ENCODE data around the gene OR2S2. TPM values are rescaled to one million over a fixed set of nuclear protein-coding genes. Genes with fewer than 3 reads are reported as not detected.

Gene OR2S2
- total RNA-seq, 2 donors from 2014 or later, result not detected

DNA sequence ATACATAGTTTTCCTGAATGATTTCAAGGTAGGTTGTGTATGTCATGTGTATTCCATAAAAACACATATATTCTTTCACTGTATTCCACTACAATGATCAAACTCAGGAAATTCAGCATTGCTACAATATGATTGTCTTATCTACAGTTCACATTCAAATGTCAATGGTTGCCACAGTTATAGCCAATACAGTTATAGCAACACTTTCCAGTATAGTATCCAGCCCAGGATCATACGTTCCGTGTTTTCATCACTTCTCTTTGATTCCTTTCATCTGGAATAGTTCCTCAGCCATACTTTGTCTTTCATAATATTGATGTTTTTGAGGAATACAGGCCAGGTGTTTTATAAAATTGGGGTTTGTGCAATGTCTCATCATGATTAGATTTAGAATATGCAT lies 9.5 kb downstream of the OR2S2 start:
- no peak overlapping the region for H3K27ac Mint-ChIP-seq
- no peak overlapping the region for H3K4me3 ChIP-seq (ENCODE audit: low read length)
- no peak overlapping the region for H3K9ac ChIP-seq (ENCODE audit: extremely low read depth, low read length, poor library complexity, severe bottlenecking)
- peaks cover 43% of the 10 kb centered on the region for H3K27me3 Mint-ChIP-seq (ENCODE audit: insufficient read depth)
- peaks cover 9% of the 10 kb centered on the region for H3K9me3 Mint-ChIP-seq
- H3K4me1 ChIP-seq (ENCODE audit: control insufficient read depth, insufficient read depth, low read length), result no peaks in the 10 kb centered on the region
- 93% methylated on average over 2 of the region's 2 CpGs; no CpG with 5 or more reads in 1 of the 2 experiments for WGBS, 2 experiments (ENCODE audit: insufficient coverage in 1 of 2, insufficient read length in 1 of 2)
- TF ChIP-seq, protein P1, sequence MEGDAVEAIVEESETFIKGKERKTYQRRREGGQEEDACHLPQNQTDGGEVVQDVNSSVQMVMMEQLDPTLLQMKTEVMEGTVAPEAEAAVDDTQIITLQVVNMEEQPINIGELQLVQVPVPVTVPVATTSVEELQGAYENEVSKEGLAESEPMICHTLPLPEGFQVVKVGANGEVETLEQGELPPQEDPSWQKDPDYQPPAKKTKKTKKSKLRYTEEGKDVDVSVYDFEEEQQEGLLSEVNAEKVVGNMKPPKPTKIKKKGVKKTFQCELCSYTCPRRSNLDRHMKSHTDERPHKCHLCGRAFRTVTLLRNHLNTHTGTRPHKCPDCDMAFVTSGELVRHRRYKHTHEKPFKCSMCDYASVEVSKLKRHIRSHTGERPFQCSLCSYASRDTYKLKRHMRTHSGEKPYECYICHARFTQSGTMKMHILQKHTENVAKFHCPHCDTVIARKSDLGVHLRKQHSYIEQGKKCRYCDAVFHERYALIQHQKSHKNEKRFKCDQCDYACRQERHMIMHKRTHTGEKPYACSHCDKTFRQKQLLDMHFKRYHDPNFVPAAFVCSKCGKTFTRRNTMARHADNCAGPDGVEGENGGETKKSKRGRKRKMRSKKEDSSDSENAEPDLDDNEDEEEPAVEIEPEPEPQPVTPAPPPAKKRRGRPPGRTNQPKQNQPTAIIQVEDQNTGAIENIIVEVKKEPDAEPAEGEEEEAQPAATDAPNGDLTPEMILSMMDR (conservative IDR thresholded peaks at IDR 0.05), result no peak
- H3K4me1 Mint-ChIP-seq, result peaks cover 7% of the 10 kb centered on the region
- no peak overlapping the region for H3K4me3 Mint-ChIP-seq
- no peak overlapping the region for H3K27ac ChIP-seq (ENCODE audit: low read depth, low read length)
- H3K9me3 ChIP-seq (ENCODE audit: control insufficient read depth, low read length), result peaks cover 5% of the 10 kb centered on the region
- no peaks in the 10 kb centered on the region for H3K36me3 Mint-ChIP-seq (ENCODE audit: low read depth)
- no peaks in the 10 kb centered on the region for H3K36me3 ChIP-seq (ENCODE audit: control insufficient read depth, insufficient read depth, low read length)
- H3K27me3 ChIP-seq (ENCODE audit: control insufficient read depth, insufficient read depth, low read length, poor library complexity, severe bottlenecking), result peaks cover 24% of the 10 kb centered on the region
- no peak for DNase-seq

DNA sequence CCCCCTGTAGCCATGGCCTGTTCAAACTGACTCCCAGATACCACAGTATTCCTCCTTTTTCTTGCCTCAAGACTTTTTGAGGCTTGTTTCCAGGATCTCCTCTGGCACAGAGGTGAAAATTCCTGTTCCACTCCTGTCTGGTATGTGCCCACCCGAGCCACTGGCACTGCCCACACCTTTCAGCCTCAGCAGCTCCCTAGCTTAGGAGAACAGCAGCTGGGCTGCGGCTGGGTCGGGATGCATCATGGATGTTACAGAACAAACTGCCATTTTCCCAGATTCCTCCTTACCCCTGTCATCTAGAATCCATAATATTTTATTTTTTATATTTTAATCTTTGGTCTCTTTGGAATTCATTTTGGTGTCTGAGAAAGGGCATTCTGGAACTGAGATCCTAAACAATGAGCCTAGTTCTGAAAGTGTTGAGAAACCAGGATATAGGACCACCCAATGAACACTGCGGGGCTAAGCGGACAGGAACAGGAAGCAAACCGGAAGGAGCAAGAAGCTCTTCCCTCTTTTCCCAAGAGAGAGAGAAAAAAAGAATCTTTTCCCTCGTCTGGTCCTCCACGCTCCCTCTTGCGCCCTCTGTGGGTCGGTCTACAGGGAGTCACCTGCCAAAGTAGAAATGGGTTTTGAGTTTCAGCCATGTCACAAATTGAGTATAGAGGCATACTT lies 12.5 kb downstream of the OR2S2 start:
- Mint-ChIP-seq H3K27ac (no peak overlapping the region), H3K9me3 (peaks cover 9% of the 10 kb centered on the region), H3K36me3 (ENCODE audit: low read depth) (no peaks in the 10 kb centered on the region), H3K4me1 (peaks cover 7% of the 10 kb centered on the region), H3K4me3 (peak overlapping the region; percentile 37), H3K27me3 (ENCODE audit: insufficient read depth) (peaks cover 62% of the 10 kb centered on the region)
- Histone ChIP-seq H3K4me1 (ENCODE audit: control insufficient read depth, insufficient read depth, low read length) (peaks cover 1% of the 10 kb centered on the region), H3K4me3 (ENCODE audit: low read length) (peak overlapping the region; percentile 51), H3K36me3 (ENCODE audit: control insufficient read depth, insufficient read depth, low read length) (no peaks in the 10 kb centered on the region), H3K9ac (ENCODE audit: extremely low read depth, low read length, poor library complexity, severe bottlenecking) (no peak overlapping the region), H3K27ac (ENCODE audit: low read depth, low read length) (no peak overlapping the region), H3K27me3 (ENCODE audit: control insufficient read depth, insufficient read depth, low read length, poor library complexity, severe bottlenecking) (peaks cover 43% of the 10 kb centered on the region), H3K9me3 (ENCODE audit: control insufficient read depth, low read length) (peaks cover 5% of the 10 kb centered on the region)
- peak; percentile 93 for DNase-seq
- TF ChIP-seq, protein P1 (conservative IDR thresholded peaks at IDR 0.05), result peak; percentile 91
- 30 to 100% methylated on average over 1 to 10 of the region's 10 CpGs for WGBS, 2 experiments (ENCODE audit: insufficient coverage in 1 of 2, insufficient read length in 1 of 2)

DNA sequence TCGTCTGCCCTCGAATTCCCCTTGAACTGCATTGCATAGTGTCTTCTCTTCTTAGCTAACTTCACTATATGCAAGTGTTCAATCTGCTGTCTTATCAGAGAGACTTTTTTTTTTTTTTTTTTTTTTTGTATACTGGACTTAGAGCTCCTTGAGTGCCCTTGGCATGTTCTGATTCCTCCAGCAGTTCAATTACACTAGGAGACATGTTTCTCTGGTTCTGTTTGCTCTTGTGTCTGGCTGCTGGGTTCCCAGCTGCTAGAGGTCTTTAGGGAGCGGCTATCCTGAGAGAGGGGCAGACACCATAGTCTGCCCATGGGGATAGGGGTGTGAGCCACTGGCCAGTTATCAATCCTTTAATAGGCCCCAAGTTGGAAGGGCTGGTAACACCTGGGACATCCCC lies 13.1 kb downstream of the OR2S2 start:
- Mint-ChIP-seq H3K27me3 (ENCODE audit: insufficient read depth) (peaks cover 65% of the 10 kb centered on the region), H3K4me3 (no peak overlapping the region), H3K27ac (no peak overlapping the region), H3K4me1 (peaks cover 7% of the 10 kb centered on the region), H3K36me3 (ENCODE audit: low read depth) (no peaks in the 10 kb centered on the region), H3K9me3 (peaks cover 9% of the 10 kb centered on the region)
- no peak overlapping the region for H3K27ac ChIP-seq (ENCODE audit: low read depth, low read length)
- peaks cover 5% of the 10 kb centered on the region for H3K9me3 ChIP-seq (ENCODE audit: control insufficient read depth, low read length)
- TF ChIP-seq, protein P1 (conservative IDR thresholded peaks at IDR 0.05), result no peak
- peak overlapping the region; percentile 51 for H3K4me3 ChIP-seq (ENCODE audit: low read length)
- H3K9ac ChIP-seq (ENCODE audit: extremely low read depth, low read length, poor library complexity, severe bottlenecking), result no peak overlapping the region
- DNase-seq, result no peak
- H3K4me1 ChIP-seq (ENCODE audit: control insufficient read depth, insufficient read depth, low read length), result peaks cover 2% of the 10 kb centered on the region
- H3K27me3 ChIP-seq (ENCODE audit: control insufficient read depth, insufficient read depth, low read length, poor library complexity, severe bottlenecking), result peaks cover 47% of the 10 kb centered on the region
- WGBS, 2 experiments (ENCODE audit: insufficient coverage in 1 of 2, insufficient read length in 1 of 2), result 67 to 97% methylated on average over 1 to 3 of the region's 3 CpGs
- H3K36me3 ChIP-seq (ENCODE audit: control insufficient read depth, insufficient read depth, low read length), result no peaks in the 10 kb centered on the region

Data from endodermal cell (in vitro differentiated cells).